HG03571 (cell line): ENCODE data around the gene CSNK2B.
A peak's percentile ranks its signal among the peaks of the same experiment; 100 is the strongest.
"Not testable (repeated sequence)": the region's sequence is repeated elsewhere in the genome, so short reads cannot be mapped to it uniquely, and the experiment has no call there.

Experiments used
- ATAC-seq: cut with Tn5 transposase; IDR thresholded peaks from one replicate; pipeline ENCODE4 v1.9.1; 2021; ENCODE audit not compliant: unreplicated experiment

The CSNK2B gene

DNA sequence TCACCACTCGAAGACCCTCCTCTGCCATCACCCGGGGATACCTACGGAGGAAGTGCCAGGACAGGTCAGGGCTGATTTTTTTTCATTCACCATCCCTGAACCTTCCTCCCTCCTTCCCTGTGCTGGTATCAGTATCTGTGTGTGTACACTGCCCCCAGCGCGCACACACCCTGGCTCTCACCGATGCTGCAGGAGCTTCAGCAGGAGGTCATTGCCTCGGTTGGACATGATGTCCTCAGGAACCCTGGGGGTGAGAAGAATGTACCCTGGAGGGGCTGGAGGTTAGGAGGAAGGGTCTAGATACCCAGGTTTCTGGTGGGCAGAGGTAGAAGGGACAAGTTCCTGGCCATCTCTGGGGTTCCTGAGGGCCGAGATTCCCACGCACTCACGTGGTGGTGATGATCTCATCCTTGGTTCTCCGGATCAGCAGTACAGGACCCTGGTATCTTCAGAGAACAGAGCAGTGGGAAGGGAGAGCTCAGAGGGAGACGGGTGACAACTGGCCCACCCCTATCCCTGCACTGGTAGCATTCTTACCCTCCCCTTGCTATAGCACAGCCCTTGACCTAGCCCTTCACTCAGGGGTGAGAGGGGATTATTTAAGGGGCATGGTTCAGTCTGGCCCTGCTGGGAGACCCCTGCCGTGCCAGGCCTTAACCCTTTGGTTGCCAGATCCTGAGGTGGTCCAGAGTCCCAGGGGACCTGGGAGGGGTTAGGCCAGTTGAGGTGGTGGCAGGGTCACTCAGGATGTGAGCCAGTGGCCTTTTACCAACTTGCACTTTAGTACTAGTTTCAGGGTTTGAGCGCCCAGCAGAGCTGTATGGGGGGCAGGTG, 22.2 kb downstream of the CSNK2B start:
- ATAC-seq, result no peak

DNA sequence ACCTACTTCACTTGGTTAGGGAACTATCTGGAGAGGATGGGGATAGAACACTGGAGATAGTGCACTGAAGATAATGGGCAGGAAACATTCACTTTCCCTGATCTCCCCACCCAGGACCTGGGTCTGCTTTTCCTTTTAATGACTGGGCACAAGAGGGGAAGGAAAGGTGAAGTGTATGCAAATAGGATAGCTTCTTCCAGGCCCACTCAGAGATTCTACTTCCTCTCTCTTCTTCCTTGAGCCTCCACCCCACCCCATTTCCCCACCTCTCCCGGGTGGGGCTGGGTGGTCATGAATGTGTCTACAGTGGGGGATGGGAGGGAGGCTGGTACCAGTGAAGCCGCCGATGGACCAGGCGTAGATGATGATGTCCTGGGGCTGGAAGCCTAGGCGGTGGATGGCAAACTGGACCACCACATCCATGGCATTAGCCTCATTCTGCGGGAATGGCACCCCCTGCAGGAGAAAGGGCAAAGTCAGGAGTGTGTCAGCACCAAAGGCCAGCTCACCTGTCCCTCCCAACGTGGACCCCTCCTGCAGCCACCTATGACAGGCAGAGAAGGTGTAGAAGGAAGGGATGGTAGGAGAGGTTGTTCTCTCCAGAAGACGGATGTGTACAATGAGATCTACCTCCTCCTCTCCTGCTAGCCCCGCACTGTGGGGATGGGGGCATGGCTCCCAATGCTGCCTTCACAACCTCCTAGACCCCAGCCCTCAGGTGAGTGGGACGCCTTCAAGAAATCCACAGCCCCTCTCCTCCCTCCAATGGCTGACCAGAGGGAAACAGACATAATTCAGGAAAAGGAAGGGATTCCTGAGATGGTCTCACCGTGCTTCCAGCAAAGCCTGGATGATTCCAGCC, 23.6 kb downstream of the CSNK2B start:
- ATAC-seq, result no peak

DNA sequence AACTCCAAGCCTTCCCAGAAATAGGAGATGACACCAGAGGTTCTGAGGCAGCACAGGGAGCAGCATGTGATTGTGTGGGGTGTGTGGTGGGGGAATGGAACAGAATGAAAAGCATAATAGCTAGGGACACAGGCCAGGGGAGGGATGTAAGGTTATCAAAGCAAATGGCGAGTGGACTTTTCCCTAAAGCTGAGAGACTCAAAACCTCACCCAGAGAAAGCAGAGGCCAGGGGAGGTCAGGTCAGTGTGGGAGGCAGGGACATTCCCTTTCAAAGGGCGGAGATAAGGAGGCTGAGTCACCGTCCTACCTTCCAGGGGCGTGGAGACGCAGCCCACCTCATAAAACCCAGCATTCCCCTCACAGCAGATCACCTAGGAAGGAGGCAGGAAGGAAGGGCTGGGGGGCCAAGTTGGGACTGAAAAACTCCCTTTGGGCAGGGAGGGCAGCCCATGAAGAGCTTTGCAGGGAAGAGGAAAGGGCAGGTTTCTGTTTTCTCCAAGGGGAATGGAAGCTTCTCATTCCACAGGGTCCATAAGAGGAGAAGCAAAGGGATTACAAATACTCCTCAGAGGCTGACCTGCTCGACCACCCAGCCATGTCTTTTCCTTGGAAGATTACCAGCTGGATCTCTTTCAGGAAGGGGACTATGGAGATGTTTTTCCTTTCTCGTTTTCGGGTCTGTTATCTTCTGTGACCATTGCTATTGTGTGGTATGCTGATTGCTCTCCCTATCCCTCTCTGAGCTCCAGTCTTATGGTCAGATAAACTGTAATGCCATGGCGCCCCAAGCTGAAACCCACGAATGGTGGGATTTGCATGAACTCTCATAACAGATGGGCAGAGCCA, 24.6 kb downstream of the CSNK2B start:
- no peak for ATAC-seq

DNA sequence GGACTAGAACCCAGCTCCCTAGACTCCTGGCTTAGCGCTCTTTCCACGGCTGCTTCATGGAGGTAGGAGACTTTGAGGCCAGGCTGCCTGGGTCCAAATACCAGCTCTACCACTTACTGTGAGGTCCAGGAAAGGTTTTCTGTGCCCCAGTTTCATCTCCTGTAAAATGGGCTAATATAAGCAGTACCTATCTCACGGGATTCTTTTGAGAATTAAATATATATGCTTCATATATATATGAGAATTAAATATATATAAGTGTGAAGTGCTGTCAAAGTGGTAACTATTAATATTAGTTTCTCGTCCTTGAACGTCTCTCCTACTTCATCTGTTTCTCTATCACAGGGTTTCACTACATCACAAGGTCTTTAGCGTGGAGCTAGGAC, 25.2 kb downstream of the CSNK2B start:
- no peak for ATAC-seq

DNA sequence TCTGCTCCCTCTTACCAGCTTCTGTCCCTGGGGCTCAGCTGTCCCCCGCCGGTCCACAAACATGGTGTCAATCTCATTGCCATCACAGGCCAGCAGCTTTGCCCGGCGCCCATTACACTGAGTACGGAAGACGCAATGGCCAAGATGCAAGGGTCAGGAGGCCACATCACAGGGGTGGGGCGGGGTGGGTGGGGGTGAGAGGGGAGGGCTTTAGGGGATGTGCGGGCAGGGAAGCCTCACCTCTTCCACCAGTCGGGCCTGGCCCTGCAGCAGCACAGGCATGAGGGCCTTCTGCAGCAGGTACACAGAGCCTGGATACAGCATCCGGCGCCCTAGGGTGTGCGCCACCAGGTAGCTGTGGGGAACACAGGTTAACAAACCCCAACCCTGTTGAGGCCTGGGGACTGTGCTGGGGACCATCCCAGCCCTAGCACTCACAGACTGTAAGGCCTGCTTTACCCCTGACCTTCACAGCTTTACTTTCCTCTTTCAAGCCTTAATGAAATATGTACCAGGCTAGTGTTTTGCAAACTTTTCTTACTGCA, 25.8 kb downstream of the CSNK2B start:
- ATAC-seq, result no peak

DNA sequence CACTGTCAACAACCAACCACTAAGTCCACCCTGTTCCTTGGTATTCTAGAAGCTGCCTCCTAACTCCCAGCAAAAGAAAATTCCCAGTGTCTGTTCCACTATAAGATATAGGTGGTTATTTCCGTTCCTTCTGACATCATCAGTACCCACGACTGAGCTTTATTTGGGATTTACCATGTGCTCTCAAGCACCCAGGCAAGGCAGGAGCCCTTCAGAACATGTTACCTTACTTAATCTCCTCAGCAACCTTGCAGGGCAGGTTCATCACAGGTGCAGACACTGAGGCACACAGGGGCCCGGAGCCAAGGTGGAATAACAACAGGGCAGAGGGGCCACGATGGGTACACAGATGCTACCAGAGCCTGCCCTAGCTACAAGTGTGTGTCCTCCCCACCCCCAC, 26.5 kb downstream of the CSNK2B start:
- no peak for ATAC-seq

DNA sequence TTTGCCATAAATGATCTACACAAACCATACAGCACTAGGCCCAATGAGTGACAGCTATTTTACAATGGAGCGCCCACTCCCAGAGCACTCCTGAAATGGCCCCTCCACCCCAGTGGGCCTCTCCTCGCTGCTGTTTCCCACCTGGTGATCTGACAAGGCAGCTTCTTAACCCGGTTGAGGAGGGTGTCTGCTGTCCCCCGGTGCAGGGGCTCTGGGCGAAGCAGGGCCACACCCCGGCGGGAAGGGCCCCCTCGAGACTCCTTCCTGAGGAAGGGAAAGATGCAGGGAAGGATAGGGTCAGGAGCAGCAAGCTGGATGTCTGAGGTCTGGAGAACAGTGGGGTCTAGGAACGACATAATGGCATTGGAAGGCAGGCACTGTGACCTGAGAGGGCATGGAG, 27.0 kb downstream of the CSNK2B start:
- ATAC-seq, result no peak

DNA sequence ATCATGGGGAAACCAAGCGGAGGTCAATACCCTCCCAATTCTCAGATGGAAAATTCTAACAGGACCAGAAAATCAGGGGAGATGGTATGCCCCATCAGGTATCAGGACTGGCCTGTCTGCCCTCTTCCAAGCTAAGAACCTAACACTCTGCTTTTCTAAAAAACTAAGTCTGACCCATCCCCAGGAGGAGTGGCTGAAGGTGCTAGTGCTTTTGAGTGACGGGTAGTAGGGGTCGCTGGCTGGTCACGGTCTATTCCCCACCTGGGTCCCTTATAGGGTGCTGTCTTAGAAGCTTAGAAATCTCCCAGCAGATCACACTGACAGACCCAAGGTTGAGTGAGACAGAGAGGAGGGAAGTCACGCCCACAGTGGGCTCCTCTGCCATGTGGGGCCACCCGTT, 27.7 kb downstream of the CSNK2B start:
- no peak for ATAC-seq

DNA sequence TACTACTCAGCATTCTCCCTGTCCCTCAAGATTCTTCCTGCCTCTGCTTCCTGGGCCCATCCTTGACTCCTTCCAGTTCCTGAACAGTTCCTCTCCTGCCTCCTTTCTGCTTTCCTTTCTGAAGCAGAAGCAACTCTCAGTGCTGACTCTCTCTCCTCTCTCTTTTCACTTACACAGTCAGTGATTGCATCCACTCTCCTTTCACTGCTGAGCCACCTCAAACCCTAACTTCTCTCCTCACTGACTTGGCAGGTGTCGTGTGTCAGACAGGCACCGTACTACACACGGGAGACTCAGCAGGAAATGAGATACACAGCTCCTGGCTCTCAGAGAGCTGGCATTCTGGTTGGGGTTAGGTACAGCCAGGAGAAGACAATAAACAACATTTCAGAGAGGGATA, 31.7 kb downstream of the CSNK2B start:
- no peak for ATAC-seq

DNA sequence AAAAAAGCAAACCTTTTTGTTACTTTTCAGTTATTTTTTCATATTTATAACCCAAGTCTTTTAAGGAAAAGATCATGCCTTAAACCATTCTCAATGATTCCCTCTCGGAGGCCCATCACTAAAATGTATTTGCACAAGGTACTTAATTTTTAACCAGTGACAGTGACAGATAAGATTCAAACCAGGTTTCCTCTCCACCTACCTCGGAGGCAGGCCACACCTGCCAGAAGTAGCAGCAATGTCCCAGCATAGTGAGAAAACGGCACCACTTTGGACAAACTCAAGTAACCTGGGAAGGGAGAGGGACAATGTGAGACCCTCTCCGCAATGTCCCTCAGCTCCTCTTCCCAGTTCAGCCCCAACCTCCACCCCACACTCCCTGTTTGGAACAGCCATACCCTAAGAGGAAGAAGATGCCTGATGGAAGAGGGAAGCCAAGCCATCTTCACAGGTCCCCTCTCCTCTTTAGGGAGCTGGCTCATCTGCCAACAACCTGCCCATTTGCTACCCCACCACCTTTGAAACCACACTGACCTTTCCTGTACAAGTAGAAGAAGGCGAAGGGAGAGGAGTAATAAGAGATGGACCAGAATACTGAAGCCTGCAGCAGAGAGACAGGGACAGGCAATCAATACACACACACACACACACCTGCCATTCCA, 35.0 kb downstream of the CSNK2B start:
- ATAC-seq, result no peak

DNA sequence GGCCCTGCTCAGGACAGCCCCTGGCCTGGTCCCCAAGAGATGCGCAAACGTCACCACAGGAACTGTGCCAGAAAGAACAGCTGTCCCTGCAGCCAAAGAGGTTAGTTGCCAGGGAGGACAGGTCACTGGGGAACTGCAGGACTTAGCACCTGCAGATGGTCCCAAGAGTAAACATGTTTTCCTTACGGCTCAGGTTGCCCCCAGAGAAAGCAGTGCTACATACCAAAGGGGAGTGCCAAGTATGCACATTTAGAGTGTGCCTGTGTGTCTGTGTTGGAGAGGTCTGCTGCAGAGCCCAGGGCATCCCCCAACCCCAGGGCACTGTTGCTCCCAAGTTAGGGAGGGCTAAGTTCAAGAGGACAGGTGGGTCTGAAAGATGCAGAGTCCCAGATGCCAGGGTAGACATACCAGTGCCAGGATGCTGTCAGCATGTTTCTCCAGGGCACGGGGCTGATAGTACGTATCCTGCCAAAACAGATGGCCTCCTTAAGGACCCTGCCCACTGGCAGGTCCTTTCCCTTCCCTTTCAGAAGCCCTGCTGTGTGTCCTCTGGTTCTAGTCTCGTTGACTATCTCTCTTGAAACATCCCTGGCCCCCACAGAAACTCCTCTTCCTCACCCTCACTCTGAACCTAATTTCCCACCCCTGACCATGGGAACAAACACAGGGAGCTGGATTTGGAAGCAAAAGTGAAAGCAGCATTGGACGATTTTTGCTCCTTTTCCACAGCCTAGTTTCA, 36.0 kb downstream of the CSNK2B start:
- ATAC-seq, result no peak

DNA sequence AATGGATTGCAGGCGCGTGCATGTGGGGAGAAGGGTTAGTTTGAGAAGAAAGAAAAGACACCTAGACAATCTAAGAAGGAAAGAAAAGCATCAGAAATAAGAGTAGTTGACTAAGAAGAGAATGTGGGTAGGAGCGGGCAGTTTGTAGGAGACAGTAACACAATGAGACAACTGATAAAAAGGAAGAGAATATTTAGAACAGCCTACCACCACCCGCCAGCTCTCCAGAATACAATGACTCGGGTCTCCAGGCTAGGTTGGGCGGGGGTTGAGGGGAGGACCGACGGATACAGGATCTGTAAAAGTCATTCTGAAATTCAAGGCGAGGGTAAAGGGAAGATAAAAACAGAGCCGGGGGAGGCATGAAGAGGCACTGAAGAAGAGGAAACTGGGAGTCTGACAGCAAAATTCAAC, 36.5 kb downstream of the CSNK2B start:
- no peak for ATAC-seq

DNA sequence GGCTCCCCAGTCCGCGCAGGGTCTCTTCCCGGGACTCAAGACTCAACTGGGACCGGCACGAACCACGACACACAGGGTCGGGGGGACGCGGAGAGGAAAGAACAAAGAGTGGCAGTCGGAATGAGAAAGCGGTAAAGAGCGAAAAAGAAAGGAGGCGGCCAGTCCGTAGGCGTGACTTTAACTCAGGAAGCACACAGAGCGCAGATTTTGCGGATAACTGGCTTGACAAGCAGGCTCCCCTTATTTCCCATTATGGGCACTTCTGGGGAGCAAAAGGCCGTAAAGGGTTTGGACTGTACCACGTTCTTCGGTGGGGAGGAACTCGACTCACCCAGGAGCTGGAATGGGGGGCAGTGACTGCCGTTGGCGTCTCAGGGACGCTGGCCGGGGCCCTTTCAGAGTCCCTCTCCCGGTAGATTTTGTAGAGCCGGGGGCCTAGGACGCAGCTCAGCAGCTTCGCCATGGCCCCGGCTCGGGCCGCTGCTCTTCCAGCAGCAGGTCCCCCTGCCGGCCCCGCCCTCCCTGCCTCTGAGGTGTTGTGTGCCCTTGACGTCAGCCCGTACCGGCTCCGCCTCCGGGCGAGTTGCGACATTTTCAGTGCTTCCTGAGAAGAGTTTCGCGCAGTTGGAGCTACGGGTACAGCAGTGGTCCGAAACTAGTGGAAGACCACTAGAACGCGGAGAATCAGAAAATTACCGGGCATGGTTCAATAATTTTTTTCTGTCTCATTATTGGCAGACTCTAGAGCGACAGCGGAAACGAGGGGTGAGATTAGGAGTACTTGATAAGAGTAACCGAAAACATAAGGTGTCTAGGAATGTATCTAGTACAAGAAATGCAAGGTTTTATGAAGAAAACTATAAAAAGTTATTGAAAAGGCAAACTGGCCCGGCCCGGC, 37.2 kb downstream of the CSNK2B start, which contains the start of gene ABHD16A:
ABHD16A (minus strand) TSS at position 506 of the 898 bp plus-strand sequence; CDS start at position 463, 43 bp downstream.
- ATAC-seq, result peak; percentile 86

DNA sequence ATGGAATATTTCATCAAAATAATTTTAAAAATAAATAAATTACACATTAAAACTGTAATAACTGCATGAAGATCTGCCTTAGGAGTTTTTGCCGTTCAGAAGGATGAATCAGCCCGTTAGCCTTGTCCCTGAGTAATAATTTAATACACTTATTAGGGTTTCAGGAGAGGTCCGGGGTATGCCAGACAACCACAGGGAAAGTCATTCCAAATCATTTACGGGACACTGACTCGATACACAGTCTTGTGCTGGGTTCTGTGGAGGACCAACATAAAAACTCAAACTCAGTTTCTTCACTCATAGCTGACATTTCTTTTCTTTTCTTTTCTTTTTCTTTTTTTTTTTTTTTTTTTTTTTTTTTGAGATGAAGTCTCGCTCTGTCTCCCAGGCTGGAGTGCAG, 40.1 kb downstream of the CSNK2B start:
- ATAC-seq, result no peak

DNA sequence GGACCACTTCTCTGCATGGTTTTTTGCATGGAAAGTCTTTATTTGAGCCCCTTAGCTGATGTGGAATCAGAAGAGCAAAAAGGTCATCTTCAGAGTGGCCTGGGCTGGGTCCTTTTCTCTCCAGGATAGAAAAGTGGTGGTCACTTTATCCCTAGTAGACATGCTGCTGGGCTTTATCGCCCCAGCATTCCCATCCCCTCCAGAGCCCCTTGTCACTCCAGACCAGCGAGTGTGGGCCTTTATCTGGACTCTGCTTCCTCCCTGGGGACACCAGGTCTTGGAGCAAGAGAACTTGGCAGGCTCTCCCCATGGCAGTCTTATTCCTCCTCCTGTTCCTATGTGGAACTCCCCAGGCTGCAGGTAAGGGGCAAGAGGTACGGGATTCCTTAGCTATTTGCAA, 40.7 kb downstream of the CSNK2B start, which contains the start of gene LY6G6F:
LY6G6F (plus strand) TSS at position 268 of the 400 bp plus-strand sequence; CDS start at position 309, 41 bp downstream.
- no peak for ATAC-seq

DNA sequence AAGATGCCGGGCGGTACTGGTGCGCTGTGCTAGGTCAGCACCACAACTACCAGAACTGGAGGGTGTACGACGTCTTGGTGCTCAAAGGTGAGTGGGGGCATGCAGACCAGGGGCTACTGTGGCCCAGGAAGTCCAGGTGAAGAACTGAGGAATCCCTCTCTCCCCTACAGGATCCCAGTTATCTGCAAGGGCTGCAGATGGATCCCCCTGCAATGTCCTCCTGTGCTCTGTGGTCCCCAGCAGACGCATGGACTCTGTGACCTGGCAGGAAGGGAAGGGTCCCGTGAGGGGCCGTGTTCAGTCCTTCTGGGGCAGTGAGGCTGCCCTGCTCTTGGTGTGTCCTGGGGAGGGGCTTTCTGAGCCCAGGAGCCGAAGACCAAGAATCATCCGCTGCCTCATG, 41.8 kb downstream of the CSNK2B start:
- ATAC-seq, result no peak

DNA sequence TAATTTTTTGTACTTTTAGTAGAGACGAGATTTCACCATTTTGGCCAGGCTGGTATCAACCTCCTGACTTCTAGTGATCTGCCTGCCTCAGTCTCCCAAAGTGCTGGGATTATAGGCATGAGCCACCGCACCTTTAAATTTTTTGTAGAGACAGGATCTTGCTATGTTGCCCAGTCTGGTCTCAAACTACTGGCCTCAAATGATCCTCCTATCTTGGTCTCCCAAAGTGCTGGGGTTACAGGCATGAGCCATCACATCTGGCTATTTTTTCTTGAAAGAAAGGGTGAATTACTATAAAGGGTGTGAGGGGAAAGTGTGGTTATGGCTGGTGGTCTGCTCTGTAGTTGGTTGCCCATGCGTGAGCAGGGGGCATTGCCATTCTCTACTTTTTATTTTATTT, 42.3 kb downstream of the CSNK2B start:
- no peak for ATAC-seq

DNA sequence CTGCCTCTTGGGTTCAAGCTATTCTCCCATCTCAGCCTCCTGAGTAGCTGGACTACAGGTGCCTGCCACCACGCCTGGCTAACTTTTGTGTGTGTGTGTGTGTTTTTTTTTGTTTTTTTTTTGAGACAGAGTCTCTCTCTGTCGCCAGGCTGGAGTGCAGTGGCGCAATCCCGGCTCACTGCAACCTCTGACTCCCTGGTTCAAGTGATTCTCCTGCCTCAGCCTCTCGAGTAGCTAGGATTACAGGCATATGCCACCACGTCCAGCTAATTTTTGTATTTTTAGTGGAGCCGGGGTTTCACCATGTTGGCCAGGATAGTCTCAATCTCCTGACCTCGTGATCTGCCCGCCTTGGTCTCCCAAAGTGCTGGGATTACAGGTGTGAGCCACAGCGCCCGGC, 43.3 kb downstream of the CSNK2B start:
- ATAC-seq, result not testable (repeated sequence)
